ENCODE results near the gene ACE. TPM values are rescaled to one million over a fixed set of nuclear protein-coding genes. Genes with fewer than 3 reads are reported as not detected.

Gene ACE
- total RNA-seq, 2 experiments from 2014 or later = 2.2 to 2.6 TPM

- H3K36me3 Mint-ChIP-seq = no peaks in the 10 kb centered on the region
- peaks cover 8% of the 10 kb centered on the region for H3K4me1 Mint-ChIP-seq (ENCODE audit: low read depth)
- no peak overlapping the region for H3K27ac Mint-ChIP-seq
- no peak overlapping the region for H3K4me3 Mint-ChIP-seq
- peaks cover 18% of the 10 kb centered on the region for H3K27me3 Mint-ChIP-seq
- no peaks in the 10 kb centered on the region for H3K9me3 Mint-ChIP-seq
- DNase-seq = no peak
- intact Hi-C loops (cut with micrococcal nuclease) = no loop called here
- ChIA-PET POLR2A (interaction anchor here (1.0 kb wide), 1 partner anchor 25 kb away, joined by 3 read pairs; the partner anchor contains the start of gene DCAF7), CTCF (interaction anchor here (0.6 kb wide), 1 partner anchor 33 kb away, joined by 4 read pairs; no protein-coding TSS in a partner anchor)
These were observed 48.5 kb downstream of the ACE start for GRCh38 chr17:63525190-63525946.

GRCh38 chr17:63526861-63527260 lies 50.0 kb downstream of the ACE start:
- no peak overlapping the region for H3K27ac Mint-ChIP-seq
- intact Hi-C loops (cut with micrococcal nuclease) = no loop called here
- ChIA-PET POLR2A (no interaction called here), CTCF (no interaction called here)
- no peaks in the 10 kb centered on the region for H3K36me3 Mint-ChIP-seq
- peaks cover 16% of the 10 kb centered on the region for H3K27me3 Mint-ChIP-seq
- no peak overlapping the region for H3K4me3 Mint-ChIP-seq
- no peaks in the 10 kb centered on the region for H3K9me3 Mint-ChIP-seq
- no peak for DNase-seq
- H3K4me1 Mint-ChIP-seq (ENCODE audit: low read depth) = peaks cover 8% of the 10 kb centered on the region

- no peak overlapping the region for H3K4me3 Mint-ChIP-seq
- ChIA-PET CTCF (no interaction called here), POLR2A (no interaction called here)
- peaks cover 8% of the 10 kb centered on the region for H3K4me1 Mint-ChIP-seq (ENCODE audit: low read depth)
- no peak overlapping the region for H3K27ac Mint-ChIP-seq
- no peaks in the 10 kb centered on the region for H3K36me3 Mint-ChIP-seq
- intact Hi-C loops (cut with micrococcal nuclease) = no loop called here
- no peaks in the 10 kb centered on the region for H3K9me3 Mint-ChIP-seq
- H3K27me3 Mint-ChIP-seq = peaks cover 14% of the 10 kb centered on the region
- DNase-seq = no peak
These were observed 51.3 kb downstream of the ACE start for GRCh38 chr17:63528183-63528582.

- ChIA-PET CTCF (interaction anchor here (0.6 kb wide), 1 partner anchor 104 kb away, joined by 3 read pairs; no protein-coding TSS in a partner anchor), POLR2A (no interaction called here)
- Mint-ChIP-seq H3K4me3 (no peak overlapping the region), H3K27me3 (peaks cover 3% of the 10 kb centered on the region), H3K27ac (no peak overlapping the region), H3K9me3 (no peaks in the 10 kb centered on the region), H3K36me3 (no peaks in the 10 kb centered on the region), H3K4me1 (ENCODE audit: low read depth) (no peaks in the 10 kb centered on the region)
- DNase-seq = no peak
- intact Hi-C loops (cut with micrococcal nuclease) = no loop called here
These were observed 53.1 kb downstream of the ACE start for GRCh38 chr17:63529711-63530556.

- CTCF ChIA-PET = no interaction called here
- peaks cover 1% of the 10 kb centered on the region for H3K27me3 Mint-ChIP-seq
- no peaks in the 10 kb centered on the region for H3K36me3 Mint-ChIP-seq
- no peak overlapping the region for H3K4me3 Mint-ChIP-seq
- no peak for DNase-seq
- H3K4me1 Mint-ChIP-seq (ENCODE audit: low read depth) = no peaks in the 10 kb centered on the region
- H3K9me3 Mint-ChIP-seq = no peaks in the 10 kb centered on the region
- intact Hi-C loops (cut with micrococcal nuclease) = no loop called here
- H3K27ac Mint-ChIP-seq = no peak overlapping the region
- POLR2A ChIA-PET = no interaction called here
These were observed 53.7 kb downstream of the ACE start for GRCh38 chr17:63530557-63531021.

GRCh38 chr17:63531022-63531965 lies 54.4 kb downstream of the ACE start:
- POLR2A ChIA-PET = no interaction called here
- H3K27ac Mint-ChIP-seq = no peak overlapping the region
- DNase-seq = no peak
- H3K36me3 Mint-ChIP-seq = no peaks in the 10 kb centered on the region
- no peaks in the 10 kb centered on the region for H3K4me1 Mint-ChIP-seq (ENCODE audit: low read depth)
- H3K9me3 Mint-ChIP-seq = no peaks in the 10 kb centered on the region
- CTCF ChIA-PET = no interaction called here
- H3K27me3 Mint-ChIP-seq = no peaks in the 10 kb centered on the region
- intact Hi-C loops (cut with micrococcal nuclease) = no loop called here
- H3K4me3 Mint-ChIP-seq = no peak overlapping the region

- no peaks in the 10 kb centered on the region for H3K9me3 Mint-ChIP-seq
- H3K4me1 Mint-ChIP-seq (ENCODE audit: low read depth) = peaks cover 3% of the 10 kb centered on the region
- DNase-seq = no peak
- intact Hi-C loops (cut with micrococcal nuclease) = no loop called here
- POLR2A ChIA-PET = no interaction called here
- CTCF ChIA-PET = no interaction called here
- no peaks in the 10 kb centered on the region for H3K36me3 Mint-ChIP-seq
- H3K27me3 Mint-ChIP-seq = peaks cover 14% of the 10 kb centered on the region
- no peak overlapping the region for H3K4me3 Mint-ChIP-seq
- no peak overlapping the region for H3K27ac Mint-ChIP-seq
These were observed 56.7 kb downstream of the ACE start for GRCh38 chr17:63533433-63534077.

- Mint-ChIP-seq H3K4me1 (ENCODE audit: low read depth) (peaks cover 3% of the 10 kb centered on the region), H3K27ac (no peak overlapping the region), H3K27me3 (peaks cover 20% of the 10 kb centered on the region), H3K36me3 (no peaks in the 10 kb centered on the region), H3K9me3 (no peaks in the 10 kb centered on the region), H3K4me3 (no peak overlapping the region)
- ChIA-PET CTCF (no interaction called here), POLR2A (no interaction called here)
- intact Hi-C loops (cut with micrococcal nuclease) = no loop called here
- no peak for DNase-seq
These were observed 57.3 kb downstream of the ACE start for GRCh38 chr17:63534078-63534570.

GRCh38 chr17:63534816-63535455 lies 58.1 kb downstream of the ACE start:
- peaks cover 28% of the 10 kb centered on the region for H3K27me3 Mint-ChIP-seq
- H3K4me1 Mint-ChIP-seq (ENCODE audit: low read depth) = peaks cover 3% of the 10 kb centered on the region
- CTCF ChIA-PET = no interaction called here
- DNase-seq = no peak
- no peak overlapping the region for H3K27ac Mint-ChIP-seq
- no peaks in the 10 kb centered on the region for H3K9me3 Mint-ChIP-seq
- no peaks in the 10 kb centered on the region for H3K36me3 Mint-ChIP-seq
- intact Hi-C loops (cut with micrococcal nuclease) = no loop called here
- H3K4me3 Mint-ChIP-seq = no peak overlapping the region
- POLR2A ChIA-PET = no interaction called here

GRCh38 chr17:63535640-63536039 lies 58.8 kb downstream of the ACE start:
- no peak for DNase-seq
- Mint-ChIP-seq H3K27me3 (peaks cover 29% of the 10 kb centered on the region), H3K36me3 (no peaks in the 10 kb centered on the region), H3K4me3 (no peak overlapping the region), H3K9me3 (no peaks in the 10 kb centered on the region), H3K4me1 (ENCODE audit: low read depth) (peaks cover 3% of the 10 kb centered on the region), H3K27ac (no peak overlapping the region)
- ChIA-PET POLR2A (no interaction called here), CTCF (no interaction called here)
- intact Hi-C loops (cut with micrococcal nuclease) = no loop called here

GRCh38 chr17:63537001-63537400 lies 60.1 kb downstream of the ACE start:
- Mint-ChIP-seq H3K4me1 (ENCODE audit: low read depth) (peaks cover 3% of the 10 kb centered on the region), H3K36me3 (no peaks in the 10 kb centered on the region), H3K9me3 (no peaks in the 10 kb centered on the region), H3K27me3 (peaks cover 32% of the 10 kb centered on the region), H3K27ac (no peak overlapping the region), H3K4me3 (no peak overlapping the region)
- ChIA-PET POLR2A (no interaction called here), CTCF (interaction anchor here (0.7 to 0.9 kb wide), 2 partner anchors 59 to 254 kb away, joined by 3 read pairs; no protein-coding TSS in a partner anchor)
- no peak for DNase-seq
- intact Hi-C loops (cut with micrococcal nuclease) = no loop called here

Measured in activated CD4-positive, alpha-beta memory T cell treated with anti-CD3 and anti-CD28 coated beads for 36 hours (primary cell).